BLaER1 treated with 17β-estradiol and CSF1 and Interleukin-3, amounts not matched to agents 10 nM and 100 nM (cell line): ENCODE results near the gene PAX3.

Experiments
- H3K27ac ChIP-seq, 11 experiments: shearing (Covaris generic); formaldehyde crosslinking; 2 replicates each; pipeline ENCODE4 v1.8.1; 2022
- H3K27me3 ChIP-seq, 11 experiments: shearing (Covaris generic); formaldehyde crosslinking; 2 replicates each; pipeline ENCODE4 v1.8.1; 2022
- H3K36me3 ChIP-seq, 11 experiments: shearing (Covaris generic); formaldehyde crosslinking; 2 replicates each; pipeline ENCODE4 v1.8.1; 2022
- H3K4me1 ChIP-seq, 10 experiments: shearing (Covaris generic); formaldehyde crosslinking; 2 replicates each; pipeline ENCODE4 v1.8.1; 2022
- H3K4me2 ChIP-seq, 11 experiments: shearing (Covaris generic); formaldehyde crosslinking; 2 replicates each; pipeline ENCODE4 v1.8.1; 2022
- H3K4me3 ChIP-seq, 10 experiments: shearing (Covaris generic); formaldehyde crosslinking; 2 replicates each; pipeline ENCODE4 v1.8.1; 2022
- H3K9ac ChIP-seq, 11 experiments: shearing (Covaris generic); formaldehyde crosslinking; 2 replicates each; pipeline ENCODE4 v1.8.1; 2022
- H3K9me3 ChIP-seq, 11 experiments: shearing (Covaris generic); formaldehyde crosslinking; replicated peaks in 1 of 11; 2 replicates each; pipeline ENCODE4 v1.8.1; 2022
- H4K20me1 ChIP-seq, 11 experiments: shearing (Covaris generic); formaldehyde crosslinking; 2 replicates each; pipeline ENCODE4 v1.8.1; 2022
- Cebpa-rat ChIP-seq, 11 experiments: shearing (Covaris generic); IDR thresholded peaks; 2 replicates each; pipeline ENCODE4 v1.8.1; 2022

The PAX3 gene

GRCh38 chr2:222249444-222249843 lies 49.4 kb downstream of the PAX3 start:
- Histone ChIP-seq H3K4me2 (no peak overlapping the region), H3K27ac (no peak overlapping the region), H3K9ac (no peak overlapping the region), H3K9me3 (no peaks in the 10 kb centered on the region), H3K4me1 (no peaks in the 10 kb centered on the region), H3K4me3 (no peak overlapping the region), H3K36me3 (no peaks in the 10 kb centered on the region), H4K20me1 (no peaks in the 10 kb centered on the region), H3K27me3 (no peaks in the 10 kb centered on the region)
- TF ChIP-seq Cebpa-rat (IDR thresholded peaks at IDR 0.05), result no peak

GRCh38 chr2:222248818-222249217 lies 50.0 kb downstream of the PAX3 start:
- no peak overlapping the region for H3K4me3 ChIP-seq
- no peaks in the 10 kb centered on the region for H3K4me1 ChIP-seq
- H3K27ac ChIP-seq, result no peak overlapping the region
- H3K27me3 ChIP-seq, result no peaks in the 10 kb centered on the region
- no peaks in the 10 kb centered on the region for H4K20me1 ChIP-seq
- H3K4me2 ChIP-seq, result no peak overlapping the region
- no peaks in the 10 kb centered on the region for H3K9me3 ChIP-seq
- TF ChIP-seq Cebpa-rat (IDR thresholded peaks at IDR 0.05), result no peak
- no peak overlapping the region for H3K9ac ChIP-seq
- no peaks in the 10 kb centered on the region for H3K36me3 ChIP-seq

- no peak for TF ChIP-seq Cebpa-rat (IDR thresholded peaks at IDR 0.05)
- Histone ChIP-seq H3K4me2 (no peak overlapping the region), H3K27me3 (no peaks in the 10 kb centered on the region)
Measured at GRCh38 chr2:222248256-222248655, 50.5 kb downstream of the PAX3 start.

GRCh38 chr2:222242532-222242931 lies 56.3 kb downstream of the PAX3 start:
- no peak overlapping the region for H3K4me3 ChIP-seq
- no peaks in the 10 kb centered on the region for H4K20me1 ChIP-seq
- no peaks in the 10 kb centered on the region for H3K9me3 ChIP-seq
- peaks cover 0 to 11% (median 7%) of the 10 kb centered on the region in 11 experiments; a peak in 7 of 22 replicates for H3K27me3 ChIP-seq
- H3K36me3 ChIP-seq, result no peaks in the 10 kb centered on the region
- no peak overlapping the region for H3K9ac ChIP-seq
- no peak overlapping the region for H3K27ac ChIP-seq
- H3K4me1 ChIP-seq, result no peaks in the 10 kb centered on the region
- no peak for TF ChIP-seq Cebpa-rat (IDR thresholded peaks at IDR 0.05)
- H3K4me2 ChIP-seq, result no peak overlapping the region

More at GRCh38 chr2:222248256-222248655, 50.5 kb downstream of the PAX3 start:
- H3K27ac ChIP-seq, result no peak overlapping the region
- H3K9ac ChIP-seq, result no peak overlapping the region
- H3K9me3 ChIP-seq, result no peaks in the 10 kb centered on the region
- H3K4me3 ChIP-seq, result no peak overlapping the region
- no peaks in the 10 kb centered on the region for H3K36me3 ChIP-seq
- H4K20me1 ChIP-seq, result no peaks in the 10 kb centered on the region
- no peaks in the 10 kb centered on the region for H3K4me1 ChIP-seq

GRCh38 chr2:222241128-222241870 lies 57.5 kb downstream of the PAX3 start:
- no peaks in the 10 kb centered on the region for H3K36me3 ChIP-seq
- H4K20me1 ChIP-seq, result no peaks in the 10 kb centered on the region
- no peak for TF ChIP-seq Cebpa-rat (IDR thresholded peaks at IDR 0.05)
- no peak overlapping the region for H3K4me2 ChIP-seq
- H3K9me3 ChIP-seq, result no peaks in the 10 kb centered on the region
- H3K4me3 ChIP-seq, result no peak overlapping the region
- peaks cover 0 to 11% (median 7%) of the 10 kb centered on the region in 11 experiments; a peak in 7 of 22 replicates for H3K27me3 ChIP-seq
- no peak overlapping the region for H3K9ac ChIP-seq
- H3K4me1 ChIP-seq, result no peaks in the 10 kb centered on the region
- no peak overlapping the region for H3K27ac ChIP-seq

- no peaks in the 10 kb centered on the region for H3K9me3 ChIP-seq
- no peaks in the 10 kb centered on the region for H3K36me3 ChIP-seq
- H3K4me3 ChIP-seq, result no peak overlapping the region
- H4K20me1 ChIP-seq, result no peaks in the 10 kb centered on the region
- no peak overlapping the region for H3K9ac ChIP-seq
- TF ChIP-seq Cebpa-rat (IDR thresholded peaks at IDR 0.05), result no peak
- H3K4me1 ChIP-seq, result no peaks in the 10 kb centered on the region
- peaks cover 0 to 11% (median 7%) of the 10 kb centered on the region in 11 experiments; a peak in 7 of 22 replicates for H3K27me3 ChIP-seq
- H3K27ac ChIP-seq, result no peak overlapping the region
- no peak overlapping the region for H3K4me2 ChIP-seq
Measured at GRCh38 chr2:222240676-222241049, 58.1 kb downstream of the PAX3 start.

GRCh38 chr2:222239945-222240675 lies 58.7 kb downstream of the PAX3 start:
- no peak overlapping the region for H3K4me3 ChIP-seq

GRCh38 chr2:222239091-222239490 lies 59.7 kb downstream of the PAX3 start:
- Histone ChIP-seq H4K20me1 (no peaks in the 10 kb centered on the region), H3K9ac (no peak overlapping the region), H3K4me3 (no peak overlapping the region), H3K27ac (no peak overlapping the region), H3K27me3 (peaks cover 0 to 11% (median 7%) of the 10 kb centered on the region in 11 experiments; a peak in 7 of 22 replicates), H3K36me3 (no peaks in the 10 kb centered on the region), H3K9me3 (no peaks in the 10 kb centered on the region), H3K4me1 (no peaks in the 10 kb centered on the region), H3K4me2 (no peak overlapping the region)
- TF ChIP-seq Cebpa-rat (IDR thresholded peaks at IDR 0.05), result no peak

More at GRCh38 chr2:222239945-222240675, 58.7 kb downstream of the PAX3 start:
- peaks cover 0 to 11% (median 7%) of the 10 kb centered on the region in 11 experiments; a peak in 7 of 22 replicates for H3K27me3 ChIP-seq
- TF ChIP-seq Cebpa-rat (IDR thresholded peaks at IDR 0.05), result no peak
- no peaks in the 10 kb centered on the region for H3K9me3 ChIP-seq
- no peak overlapping the region for H3K9ac ChIP-seq
- no peak overlapping the region for H3K27ac ChIP-seq
- no peaks in the 10 kb centered on the region for H3K4me1 ChIP-seq
- H3K4me2 ChIP-seq, result no peak overlapping the region
- H3K36me3 ChIP-seq, result no peaks in the 10 kb centered on the region
- no peaks in the 10 kb centered on the region for H4K20me1 ChIP-seq

- Histone ChIP-seq H3K27me3 (peaks cover 0 to 11% (median 7%) of the 10 kb centered on the region in 11 experiments; a peak in 7 of 22 replicates), H3K4me3 (no peak overlapping the region), H3K9me3 (no peaks in the 10 kb centered on the region), H3K4me2 (no peak overlapping the region), H3K36me3 (no peaks in the 10 kb centered on the region), H3K4me1 (no peaks in the 10 kb centered on the region), H3K9ac (no peak overlapping the region), H3K27ac (no peak overlapping the region), H4K20me1 (no peaks in the 10 kb centered on the region)
- no peak for TF ChIP-seq Cebpa-rat (IDR thresholded peaks at IDR 0.05)
Measured at GRCh38 chr2:222238072-222238471, 60.7 kb downstream of the PAX3 start.
